Suprapubic skin (tissue), 4 donors: ENCODE measurements around the gene HOXA13.

Source experiments
- EP300 ChIP-seq: sonication (generic); formaldehyde crosslinking; IDR thresholded peaks from one replicate; pipeline ENCODE4 v1.6.1; 2017; ENCODE audit warnings: antibody characterized with exemption
- POLR2A ChIP-seq, 2 donors: fragments of 450-650 bp; IDR thresholded peaks; one replicate each; pipeline ENCODE4 v1.6.1; 2017; ENCODE audit warnings: antibody characterized with exemption in 2 of 2, mild to moderate bottlenecking in 2 of 2, moderate library complexity in 2 of 2
- POLR2AphosphoS5 ChIP-seq, 3 donors: sonication (generic); formaldehyde crosslinking; IDR thresholded peaks; one replicate each; pipeline ENCODE4 v1.6.1; 2017; ENCODE audit warnings: antibody characterized with exemption in 3 of 3

DNA sequence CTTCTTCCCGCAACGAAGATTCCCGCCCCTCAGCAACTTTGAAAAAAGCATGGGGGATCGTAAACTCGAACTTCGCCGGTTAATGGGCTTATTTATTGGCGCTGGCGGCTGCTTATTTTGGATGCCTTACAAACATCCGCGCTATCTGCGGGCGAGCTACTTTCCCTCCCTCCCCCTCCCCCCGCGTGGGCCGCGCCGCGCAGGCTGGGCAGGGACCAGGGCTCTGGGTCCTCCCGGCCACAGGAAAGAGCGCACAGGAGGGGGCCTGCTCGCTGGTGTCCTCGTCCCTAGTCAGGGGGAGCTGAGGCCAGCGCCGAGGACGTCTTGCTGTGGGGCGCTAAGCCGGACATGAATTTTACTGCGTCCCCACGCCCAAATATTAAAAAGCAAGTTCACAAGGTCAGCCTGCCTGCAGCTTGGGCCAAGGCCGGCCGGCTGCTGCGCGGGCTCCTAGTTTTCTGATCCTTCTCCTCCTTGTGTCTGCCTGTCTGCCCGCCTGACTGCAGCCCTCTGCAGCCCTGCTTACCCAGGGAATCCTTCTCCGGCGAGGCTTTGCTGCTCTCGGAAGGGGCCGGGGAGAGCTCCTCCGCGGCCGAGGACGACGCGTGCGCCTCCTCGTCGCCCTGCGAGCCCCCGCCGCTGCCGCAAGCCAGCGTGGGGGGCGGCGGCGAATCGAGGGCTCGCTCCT, 26.9 kb downstream of the HOXA13 start:
- no peak for TF ChIP-seq POLR2A (IDR thresholded peaks at IDR 0.05)
- no peak for TF ChIP-seq EP300
- no peak for TF ChIP-seq POLR2AphosphoS5 (IDR thresholded peaks at IDR 0.05)
